Liver (tissue), 3 donors: Measurements from ENCODE around the gene ACSF2.

ENCODE experiments used
- CTCF ChIP-seq: fragments of 150-350 bp; IDR thresholded peaks from 2 replicates; pipeline ENCODE4 v1.5.1; 2017; ENCODE audit warnings: improper control_type of control experiment, low read depth, low read length; ENCODE audit not compliant: missing input control
- RAD21 ChIP-seq, 2 donors: IDR thresholded peaks; 2 replicates each; pipeline ENCODE4 v1.6.1; 2016; ENCODE audit warnings: antibody characterized with exemption in 2 of 2, mild to moderate bottlenecking in 2 of 2
- donor health status: healthy.
- donor health status: healthy.

GRCh38 chr17:50422738-50423137 is 3.3 kb upstream of the ACSF2 start:
- TF ChIP-seq CTCF (no peak), RAD21 (IDR thresholded peaks at IDR 0.05) (no peak)
